Brain pericyte (primary cell): Measurements from ENCODE around the gene AXIN1.

Experiments used
- DNase-seq: peaks from one replicate; pipeline ENCODE4 v3.0.0-alpha.2; 2012; ENCODE audit warnings: low read depth, low spot score

Gene AXIN1

GRCh38 chr16:243348-243747, 109.2 kb downstream of the AXIN1 start:
- no peak for DNase-seq

- DNase-seq: no peak
Measured at GRCh38 chr16:242281-242680, 110.2 kb downstream of the AXIN1 start.

GRCh38 chr16:240559-240958, 112.0 kb downstream of the AXIN1 start:
- DNase-seq: no peak

GRCh38 chr16:239948-240277, 112.6 kb downstream of the AXIN1 start:
- no peak for DNase-seq
